Breast epithelium (tissue), 3 donors: ENCODE results near the gene CEPT1.

ENCODE experiments used
- CTCF ChIP-seq, 3 donors: fragments of 450-650 bp; IDR thresholded peaks; one replicate each; pipeline ENCODE4 v1.5.1; 2016 to 2017; ENCODE audit warnings: antibody characterized with exemption in 3 of 3, mild to moderate bottlenecking in 3 of 3, moderate library complexity in 3 of 3
- POLR2A ChIP-seq: fragments of 450-650 bp; IDR thresholded peaks from one replicate; pipeline ENCODE4 v1.6.1; 2016; ENCODE audit warnings: antibody characterized with exemption, mild to moderate bottlenecking, moderate library complexity

DNA sequence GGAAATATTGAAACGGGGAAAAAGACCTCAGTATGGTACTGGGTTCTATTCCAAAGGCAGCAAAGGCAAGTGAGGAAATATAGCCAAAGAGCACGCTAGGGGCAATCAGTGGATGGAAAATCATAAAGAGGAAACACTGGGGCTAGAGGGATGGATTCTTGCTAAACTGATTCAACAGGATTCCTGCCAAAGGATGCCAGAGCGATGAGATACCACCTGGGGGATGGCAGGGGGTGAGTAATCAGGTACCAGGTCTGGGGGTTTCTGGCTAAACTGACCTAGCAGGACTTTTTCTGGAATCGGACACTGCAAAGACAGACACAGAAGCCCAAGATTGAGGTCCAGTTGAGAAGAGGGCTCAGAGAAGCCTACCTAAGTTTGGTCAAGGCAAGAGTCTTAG, 94.2 kb downstream of the CEPT1 start:
- TF ChIP-seq CTCF (IDR thresholded peaks at IDR 0.05) (no peak), POLR2A (no peak)
